KOPT-K1 (cell line): ENCODE data around the gene ZDHHC16.
"Not testable (repeated sequence)": the region's sequence is repeated elsewhere in the genome, so short reads cannot be mapped to it uniquely, and the experiment has no call there.

Experiments used
- H3K27ac ChIP-seq: fragments of 200-600 bp; sonication (generic); 2 replicates; pipeline ENCODE4 v1.5.1; 2016; ENCODE audit warnings: antibody characterized with exemption, mild to moderate bottlenecking, low read depth, low read length; ENCODE audit not compliant: poor library complexity, severe bottlenecking
- H3K36me3 ChIP-seq: fragments of 200-600 bp; sonication (generic); 2 replicates; pipeline ENCODE4 v1.5.1; 2017; ENCODE audit warnings: antibody characterized with exemption, mild to moderate bottlenecking, low read length, moderate library complexity; ENCODE audit not compliant: insufficient read depth
- H3K9me3 ChIP-seq: fragments of 200-600 bp; sonication (generic); 2 replicates; pipeline ENCODE4 v1.5.1; 2017; ENCODE audit warnings: antibody characterized with exemption, low read length, mild to moderate bottlenecking; ENCODE audit not compliant: insufficient read depth, poor library complexity, severe bottlenecking

ZDHHC16 gene

DNA sequence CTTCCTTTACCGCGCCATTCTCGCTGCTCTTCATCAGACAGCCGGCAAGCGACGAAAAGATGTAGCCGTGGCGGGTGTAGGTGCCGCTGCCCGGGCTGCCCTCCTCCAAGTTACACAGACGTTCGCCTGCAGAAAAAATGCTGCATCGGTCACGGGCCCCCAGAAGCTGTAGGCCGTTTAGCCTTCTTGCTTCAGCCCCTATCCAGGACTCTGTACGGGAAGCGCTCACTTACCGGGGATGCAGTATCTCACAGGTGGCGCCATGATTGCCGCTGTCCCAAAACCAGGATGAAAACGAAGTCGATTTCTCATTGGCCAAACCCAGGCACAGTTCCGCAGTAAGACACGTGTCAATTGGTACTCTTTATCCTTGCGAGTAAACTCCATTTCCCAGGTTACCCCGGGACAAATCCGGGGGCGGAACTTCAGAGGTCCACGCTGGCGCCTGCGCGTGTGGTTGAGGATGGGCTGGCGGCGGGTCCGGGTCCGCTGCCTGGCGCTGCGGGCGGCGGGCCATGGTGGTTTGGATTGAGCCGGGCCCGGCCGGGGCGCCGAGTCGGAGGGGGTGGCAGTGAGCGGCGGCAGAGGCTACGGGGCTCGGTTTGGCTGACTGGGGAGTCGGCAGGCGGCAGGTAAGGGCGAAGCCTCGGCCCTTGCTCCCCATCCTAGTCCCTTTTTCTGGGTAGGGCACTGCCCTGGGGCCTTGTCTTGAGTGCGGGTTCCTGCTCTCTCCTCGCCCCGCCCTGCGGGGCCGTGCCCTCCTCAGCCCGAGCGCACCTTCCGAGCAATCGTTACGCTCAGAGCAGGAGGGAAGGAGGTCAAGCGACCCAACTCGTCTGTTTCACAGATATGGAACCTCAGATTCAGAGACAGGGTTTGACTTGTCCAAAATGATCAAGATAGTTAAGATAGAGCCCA, at the start of gene ZDHHC16, which contains the start of gene EXOSC1:
Gene ZDHHC16 (plus strand): TSS at position 454 of the 918 bp plus-strand sequence. CDS start 5,501 bp downstream, outside the sequence.
Gene EXOSC1 (minus strand): TSS at position 285 of the 918 bp plus-strand sequence. CDS start 21 bp downstream, at position 264.
- Histone ChIP-seq H3K9me3 (no peaks in the 10 kb centered on the region), H3K27ac (peak within 1 kb of the TSS; percentile 57), H3K36me3 (peaks cover 50% of the 10 kb centered on the region)

DNA sequence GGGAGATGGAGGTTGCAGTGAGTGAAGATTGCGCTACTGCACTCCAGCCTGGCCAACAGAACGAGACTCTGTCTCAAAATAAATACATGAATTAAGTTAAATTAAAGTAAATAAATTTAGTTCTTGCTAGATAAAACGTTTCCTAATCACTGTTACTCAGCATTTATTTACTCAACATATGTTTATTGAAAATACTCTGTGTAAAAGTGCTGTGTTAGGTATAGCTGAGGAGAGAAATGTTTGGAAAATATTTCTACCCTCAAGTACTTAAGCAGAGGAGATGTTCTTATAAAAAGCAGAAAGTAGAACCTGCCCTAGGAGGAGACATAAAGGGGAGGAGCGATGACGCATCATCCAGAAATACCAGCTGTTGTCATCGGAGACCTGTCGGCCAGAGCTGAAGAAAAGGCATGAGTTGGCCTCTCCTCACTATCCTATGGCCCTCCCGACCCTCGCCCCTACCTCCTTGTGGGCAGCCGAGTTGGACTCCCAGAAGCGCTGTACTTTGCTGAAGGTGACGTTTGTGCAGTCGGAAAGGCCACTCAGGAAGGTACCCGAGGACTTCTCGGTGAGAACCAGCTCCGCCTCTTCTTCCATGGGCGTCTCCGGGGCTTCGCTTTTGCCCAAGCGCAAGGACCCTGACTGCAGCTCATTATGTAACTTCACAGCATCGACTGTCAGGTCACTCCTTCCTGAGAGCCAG, 46.0 kb upstream of the ZDHHC16 start:
- Histone ChIP-seq H3K36me3 (peaks cover 26% of the 10 kb centered on the region), H3K9me3 (no peaks in the 10 kb centered on the region), H3K27ac (peak overlapping the region; percentile 30)

DNA sequence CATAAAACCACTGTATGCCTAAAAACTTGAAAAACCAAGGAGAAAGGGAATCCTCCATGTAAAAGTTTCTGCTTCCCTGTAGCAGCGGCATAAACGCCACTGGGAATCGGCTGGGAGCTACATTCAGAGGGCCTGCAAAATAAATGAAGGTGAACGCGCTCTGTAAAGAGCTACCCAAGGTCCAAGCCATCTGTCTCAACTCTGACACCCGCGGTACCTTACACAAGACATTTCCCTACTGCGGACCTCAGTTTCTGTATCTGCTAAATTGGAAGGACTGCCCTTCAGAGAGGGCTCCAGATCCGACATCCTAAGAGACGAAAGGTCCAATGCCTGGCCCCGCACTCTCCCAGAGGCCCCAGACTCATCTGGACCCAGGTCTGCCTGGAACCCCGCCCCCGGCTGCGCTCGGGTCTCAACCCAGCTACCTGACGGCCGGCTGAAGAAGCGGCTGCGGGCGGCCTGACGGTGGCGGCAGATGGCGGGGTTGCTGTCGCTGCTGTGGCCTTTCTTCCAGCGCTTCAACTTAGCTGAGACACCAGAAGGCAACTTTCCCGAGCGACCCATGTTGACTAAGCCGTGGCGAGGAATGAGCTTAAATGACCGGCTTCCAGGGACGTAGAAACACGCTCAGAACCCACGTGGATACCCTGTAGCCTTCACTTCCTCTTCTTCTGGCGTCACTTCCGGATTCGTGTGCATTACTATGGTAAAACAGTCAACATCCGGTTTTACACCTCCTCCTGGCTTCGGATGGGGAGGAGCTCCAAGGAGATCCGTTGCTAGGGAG, 45.1 kb upstream of the ZDHHC16 start, which contains the start of gene RRP12:
Gene RRP12 (minus strand): TSS at position 676 of the 790 bp plus-strand sequence. CDS start 109 bp downstream, at position 567.
- no peaks in the 10 kb centered on the region for H3K9me3 ChIP-seq
- peaks cover 18% of the 10 kb centered on the region; the same call in 1 of the 2 replicates for H3K36me3 ChIP-seq
- H3K27ac ChIP-seq = peak within 1 kb of the TSS; percentile 30

DNA sequence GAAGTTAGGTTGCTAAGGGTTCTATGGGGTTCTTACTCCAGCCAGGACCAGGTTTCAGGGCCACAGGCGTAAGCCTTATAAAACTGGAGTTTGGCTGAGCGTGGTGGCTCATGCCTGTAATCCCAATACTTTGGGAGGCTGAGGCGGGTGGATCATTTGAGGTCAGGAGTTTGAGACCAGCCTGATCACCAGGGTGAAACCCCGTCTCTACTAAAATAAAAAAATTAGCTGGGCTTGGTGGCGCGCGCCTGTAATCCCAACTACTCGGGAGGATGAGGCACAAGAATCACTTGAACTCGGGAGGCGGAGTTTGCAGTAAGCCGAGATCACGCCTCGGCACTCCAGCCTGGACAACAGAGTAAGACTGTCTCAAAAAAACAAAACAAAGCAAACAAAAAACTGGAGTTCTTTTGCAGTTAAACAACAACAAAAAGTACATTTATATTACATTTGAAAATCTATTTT, 44.5 kb upstream of the ZDHHC16 start:
- Histone ChIP-seq H3K27ac (peak overlapping the region; percentile 30), H3K36me3 (peaks cover 11% of the 10 kb centered on the region; the same call in 1 of the 2 replicates), H3K9me3 (no peaks in the 10 kb centered on the region)

DNA sequence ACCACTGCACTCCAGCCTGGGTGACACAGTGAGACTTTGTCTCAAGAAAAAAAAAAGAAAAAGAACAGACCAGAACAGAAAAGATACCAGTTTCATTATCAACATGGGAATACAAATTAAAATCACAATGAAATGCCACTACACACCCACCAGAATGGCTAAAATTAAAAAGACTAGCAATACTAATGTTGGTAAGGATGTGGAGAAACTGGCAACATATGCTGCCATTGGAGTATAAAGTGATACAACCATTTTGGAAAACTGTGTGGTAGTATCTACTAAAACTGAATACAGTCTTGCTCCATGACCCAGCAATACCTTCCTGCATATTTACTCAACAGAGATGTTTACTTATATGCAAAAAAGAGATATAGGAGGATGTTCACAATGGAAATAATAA, 41.9 kb upstream of the ZDHHC16 start:
- Histone ChIP-seq H3K9me3 (no peaks in the 10 kb centered on the region), H3K27ac (no peak overlapping the region), H3K36me3 (no peaks in the 10 kb centered on the region)

DNA sequence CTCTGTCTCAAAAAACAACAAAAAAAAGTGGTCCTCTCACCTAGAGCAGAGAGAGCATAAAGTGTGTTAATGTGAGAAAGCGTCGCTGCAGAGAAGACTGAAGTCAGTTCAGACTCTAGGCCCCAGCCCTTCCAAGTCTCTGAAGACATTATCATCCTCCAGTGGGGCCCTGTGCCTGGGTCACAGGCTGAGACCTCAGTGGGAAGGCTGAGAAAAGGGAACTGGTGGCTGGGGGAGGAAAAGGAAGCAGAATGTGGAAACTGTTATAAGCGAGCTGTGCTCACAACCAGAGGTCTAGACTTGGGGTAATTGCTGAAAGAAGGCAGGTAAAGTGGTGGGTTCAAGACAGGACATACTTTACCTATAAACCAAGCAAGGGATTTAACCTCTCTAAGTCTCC, 39.9 kb upstream of the ZDHHC16 start:
- Histone ChIP-seq H3K9me3 (no peaks in the 10 kb centered on the region), H3K36me3 (no peaks in the 10 kb centered on the region), H3K27ac (no peak overlapping the region)

DNA sequence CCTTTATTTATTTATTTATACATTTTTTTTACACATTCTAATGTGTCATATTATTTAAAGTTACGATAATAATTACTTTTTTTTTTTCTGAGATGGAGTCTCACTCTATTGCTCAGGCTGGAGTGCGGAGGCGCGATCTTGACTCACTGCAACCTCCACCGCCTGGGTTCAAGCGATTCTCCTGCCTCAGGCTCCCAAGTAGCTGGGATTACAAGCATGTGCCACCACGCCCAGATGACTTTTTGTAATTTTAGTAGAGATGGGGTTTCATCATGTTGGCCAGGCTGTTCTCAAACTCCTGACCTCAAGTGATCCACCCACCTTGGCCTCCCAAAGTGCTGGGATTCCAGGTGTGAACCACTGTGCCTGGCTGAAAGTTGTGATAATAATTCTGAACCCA, 39.5 kb upstream of the ZDHHC16 start:
- not testable (repeated sequence) for H3K27ac ChIP-seq, H3K9me3 ChIP-seq, H3K36me3 ChIP-seq

DNA sequence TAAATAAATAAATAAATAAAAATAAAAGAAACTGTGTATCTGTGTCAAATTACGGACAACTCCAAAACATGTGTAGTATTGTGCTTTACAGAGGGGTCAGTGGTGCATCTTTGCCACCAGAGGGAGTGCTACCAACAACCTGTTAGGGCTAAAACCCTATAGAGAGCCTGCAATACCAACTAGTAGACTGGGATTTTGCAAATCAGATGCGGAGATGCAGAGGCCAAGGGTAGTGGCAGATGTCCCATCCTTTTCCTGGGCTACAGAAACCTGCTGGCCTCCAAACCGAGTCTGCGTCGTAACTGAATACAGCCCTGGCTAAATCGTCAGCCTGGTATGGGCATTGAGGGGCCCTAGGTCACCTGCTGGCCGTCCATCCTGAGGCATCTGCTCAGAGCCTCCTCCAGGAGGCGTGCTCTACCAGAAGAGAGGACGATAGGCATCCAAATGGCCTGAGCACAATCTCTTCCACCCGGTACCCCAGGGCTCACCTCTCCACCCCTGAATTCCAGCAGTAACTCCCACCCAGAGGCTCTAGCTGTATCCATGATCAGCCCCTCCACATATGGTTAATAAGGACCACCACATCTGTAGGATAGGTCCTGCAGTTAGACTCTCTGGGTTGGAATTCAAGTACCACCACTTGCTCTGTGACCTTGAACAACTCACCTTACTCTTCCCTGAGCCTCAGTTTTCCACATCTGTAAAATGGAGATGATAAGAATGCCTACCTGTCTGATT, 38.6 kb upstream of the ZDHHC16 start:
- Histone ChIP-seq H3K36me3 (no peaks in the 10 kb centered on the region), H3K9me3 (no peaks in the 10 kb centered on the region), H3K27ac (no peak overlapping the region)

DNA sequence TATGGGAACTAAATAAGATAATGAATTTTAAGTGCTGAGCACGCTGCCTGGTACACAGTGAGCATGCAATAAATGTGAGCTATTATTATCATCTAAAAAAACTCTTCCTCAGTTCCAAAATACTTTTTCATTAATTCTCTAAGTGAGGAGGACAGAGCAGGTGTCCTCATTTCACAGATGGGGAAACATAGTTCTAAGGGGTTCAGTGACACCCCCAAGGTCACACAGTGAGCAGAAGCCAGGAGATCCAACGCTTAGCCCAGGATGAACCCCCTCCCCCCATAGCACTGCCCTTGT, 38.1 kb upstream of the ZDHHC16 start:
- no peaks in the 10 kb centered on the region for H3K9me3 ChIP-seq
- no peaks in the 10 kb centered on the region for H3K36me3 ChIP-seq
- H3K27ac ChIP-seq = no peak overlapping the region

DNA sequence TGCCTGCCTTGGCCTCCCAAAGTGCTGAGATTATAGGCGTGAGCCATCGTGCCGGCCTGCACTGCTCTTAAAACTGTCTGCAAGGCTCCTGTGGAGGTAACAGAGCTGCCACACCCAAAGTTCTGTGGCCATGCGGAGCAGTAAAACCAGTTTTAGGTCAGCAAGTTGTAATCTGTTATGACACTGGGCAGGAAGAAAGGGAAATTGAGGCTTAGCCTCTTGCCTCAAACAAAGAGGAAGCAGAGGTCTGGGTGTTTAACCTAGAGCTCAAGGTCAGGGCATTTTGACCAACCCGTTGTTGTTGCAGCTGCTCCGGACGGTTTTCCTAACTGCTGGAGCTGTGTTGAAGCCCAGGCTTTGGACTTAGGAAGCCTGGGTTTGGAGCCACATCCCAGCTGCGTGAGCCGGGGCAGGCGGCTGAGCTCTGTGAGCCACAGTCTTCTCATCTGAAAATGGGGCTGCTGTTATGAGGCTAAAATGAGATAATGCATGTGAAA, 37.4 kb upstream of the ZDHHC16 start:
- Histone ChIP-seq H3K9me3 (no peaks in the 10 kb centered on the region), H3K27ac (no peak overlapping the region), H3K36me3 (no peaks in the 10 kb centered on the region)

DNA sequence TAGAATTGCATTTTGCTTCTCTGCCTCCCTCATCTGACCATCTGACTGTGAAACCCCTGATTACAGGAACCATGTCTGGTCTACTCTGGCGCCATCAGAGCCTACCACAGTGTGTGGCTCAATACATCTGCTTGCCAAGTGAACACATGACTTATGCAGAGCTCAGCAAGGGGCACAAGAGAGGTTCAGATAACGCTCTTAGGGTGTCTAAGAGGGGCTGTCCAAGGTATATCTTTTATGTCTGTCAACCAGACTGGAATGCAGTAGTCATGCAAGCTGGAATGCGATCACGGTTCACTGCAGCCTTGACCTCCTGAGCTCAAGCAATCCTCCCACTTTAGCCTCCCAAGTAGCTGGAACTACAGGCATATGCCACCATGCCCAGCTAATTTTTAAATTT, 34.6 kb upstream of the ZDHHC16 start:
- Histone ChIP-seq H3K27ac (no peak overlapping the region), H3K9me3 (no peaks in the 10 kb centered on the region), H3K36me3 (no peaks in the 10 kb centered on the region)

DNA sequence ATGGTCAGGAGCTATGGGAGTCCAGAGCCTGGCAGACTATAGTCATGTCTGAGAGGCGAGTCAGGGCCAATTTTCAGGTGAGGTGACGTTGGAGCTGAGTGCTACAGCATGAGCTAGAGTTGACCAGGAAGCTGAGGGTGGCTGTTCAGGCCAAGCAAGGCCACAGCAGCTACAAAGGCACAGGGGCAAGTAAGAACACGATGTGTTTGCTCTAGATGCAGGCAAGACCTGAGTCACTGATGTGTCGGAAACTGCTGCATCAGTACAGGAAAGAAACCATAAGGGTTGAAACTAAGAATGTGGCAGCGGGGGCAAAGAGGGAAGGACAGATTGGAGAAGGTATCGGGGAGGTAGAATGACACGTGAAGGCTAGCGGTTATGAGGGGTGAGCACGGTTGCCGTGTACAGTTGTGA, 33.1 kb upstream of the ZDHHC16 start:
- Histone ChIP-seq H3K9me3 (no peaks in the 10 kb centered on the region), H3K27ac (peak overlapping the region; percentile 22), H3K36me3 (no peaks in the 10 kb centered on the region)

DNA sequence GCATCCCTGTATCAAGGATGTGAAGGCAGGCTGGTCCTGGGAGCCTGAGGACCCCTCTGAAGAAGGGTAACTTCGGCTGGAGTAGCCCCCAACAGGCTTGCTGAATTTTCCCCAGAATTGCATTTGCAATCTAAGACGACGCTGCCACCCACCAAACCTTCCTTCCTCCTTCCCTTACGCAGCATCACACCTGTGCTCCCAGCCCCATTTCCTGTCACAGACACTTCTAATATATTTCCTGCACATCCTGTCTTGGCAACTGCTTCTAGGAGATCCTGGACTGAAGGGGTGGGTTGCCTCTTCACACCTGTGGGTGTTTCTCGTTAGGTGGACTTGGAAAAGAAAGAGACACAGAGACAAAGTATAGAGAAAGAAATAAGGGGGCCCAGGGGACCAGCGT, 29.4 kb upstream of the ZDHHC16 start:
- Histone ChIP-seq H3K27ac (peak overlapping the region; percentile 16), H3K9me3 (no peaks in the 10 kb centered on the region), H3K36me3 (no peaks in the 10 kb centered on the region)

DNA sequence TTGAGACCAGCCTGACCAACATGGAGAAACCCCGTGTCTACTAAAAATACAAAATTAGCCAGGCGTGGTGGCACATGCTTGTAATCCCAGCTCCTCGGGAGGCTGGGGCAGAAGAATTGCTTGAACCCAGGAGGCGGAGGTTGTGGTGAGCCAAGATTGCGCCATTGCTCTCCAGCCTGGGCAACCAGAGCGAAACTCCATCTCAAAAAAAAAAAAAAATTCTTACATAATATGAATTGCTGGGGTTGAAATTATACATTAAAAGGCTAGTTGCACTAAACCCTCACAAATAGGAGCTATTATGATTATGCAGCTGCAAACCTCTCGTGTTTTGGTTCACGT, 22.2 kb upstream of the ZDHHC16 start:
- not testable (repeated sequence) for H3K9me3 ChIP-seq, H3K27ac ChIP-seq
- H3K36me3 ChIP-seq = peaks cover 14% of the 10 kb centered on the region
